Measurements from ENCODE around the gene ASPM. TPM values are rescaled to one million over a fixed set of nuclear protein-coding genes. Genes with fewer than 3 reads are reported as not detected.

ASPM gene
- total and polyA plus RNA-seq, 9 of the 15 experiments (the other 6 are each of a cell fraction or from before 2014, with no cell fraction given), result 22.7 to 84.4 (median 46.4) TPM

- TF ChIP-seq MEIS2 (IDR thresholded peaks at IDR 0.05; ENCODE audit: partially characterized antibody) (peak; percentile 31), SRSF3 (IDR thresholded peaks at IDR 0.05; ENCODE audit: insufficient read depth, low read length) (no peak), TBP (optimal IDR thresholded peaks at IDR 0.05; ENCODE audit: low read depth, low read length) (no peak), ETV1 (tag; conservative IDR thresholded peaks at IDR 0.05; ENCODE audit: low read depth) (no peak), DMBX1 (CRISPR knock-in tag; IDR thresholded peaks at IDR 0.05; ENCODE audit: borderline replicate concordance) (no peak), ZNF766 (CRISPR knock-in tag; conservative IDR thresholded peaks at IDR 0.05) (no peak), ZNF384 (IDR thresholded peaks at IDR 0.05; ENCODE audit: low read depth, low read length) (no peak), KLF13 (tag; IDR thresholded peaks at IDR 0.05; ENCODE audit: borderline replicate concordance, low read depth) (no peak), ZNF146 (CRISPR knock-in tag; IDR thresholded peaks at IDR 0.05; ENCODE audit: unreplicated experiment) (no peak)
- TF ChIP-seq, protein P1, sequence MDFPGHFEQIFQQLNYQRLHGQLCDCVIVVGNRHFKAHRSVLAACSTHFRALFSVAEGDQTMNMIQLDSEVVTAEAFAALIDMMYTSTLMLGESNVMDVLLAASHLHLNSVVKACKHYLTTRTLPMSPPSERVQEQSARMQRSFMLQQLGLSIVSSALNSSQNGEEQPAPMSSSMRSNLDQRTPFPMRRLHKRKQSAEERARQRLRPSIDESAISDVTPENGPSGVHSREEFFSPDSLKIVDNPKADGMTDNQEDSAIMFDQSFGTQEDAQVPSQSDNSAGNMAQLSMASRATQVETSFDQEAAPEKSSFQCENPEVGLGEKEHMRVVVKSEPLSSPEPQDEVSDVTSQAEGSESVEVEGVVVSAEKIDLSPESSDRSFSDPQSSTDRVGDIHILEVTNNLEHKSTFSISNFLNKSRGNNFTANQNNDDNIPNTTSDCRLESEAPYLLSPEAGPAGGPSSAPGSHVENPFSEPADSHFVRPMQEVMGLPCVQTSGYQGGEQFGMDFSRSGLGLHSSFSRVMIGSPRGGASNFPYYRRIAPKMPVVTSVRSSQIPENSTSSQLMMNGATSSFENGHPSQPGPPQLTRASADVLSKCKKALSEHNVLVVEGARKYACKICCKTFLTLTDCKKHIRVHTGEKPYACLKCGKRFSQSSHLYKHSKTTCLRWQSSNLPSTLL (IDR thresholded peaks at IDR 0.05), result no peak
- TF ChIP-seq, protein P2, sequence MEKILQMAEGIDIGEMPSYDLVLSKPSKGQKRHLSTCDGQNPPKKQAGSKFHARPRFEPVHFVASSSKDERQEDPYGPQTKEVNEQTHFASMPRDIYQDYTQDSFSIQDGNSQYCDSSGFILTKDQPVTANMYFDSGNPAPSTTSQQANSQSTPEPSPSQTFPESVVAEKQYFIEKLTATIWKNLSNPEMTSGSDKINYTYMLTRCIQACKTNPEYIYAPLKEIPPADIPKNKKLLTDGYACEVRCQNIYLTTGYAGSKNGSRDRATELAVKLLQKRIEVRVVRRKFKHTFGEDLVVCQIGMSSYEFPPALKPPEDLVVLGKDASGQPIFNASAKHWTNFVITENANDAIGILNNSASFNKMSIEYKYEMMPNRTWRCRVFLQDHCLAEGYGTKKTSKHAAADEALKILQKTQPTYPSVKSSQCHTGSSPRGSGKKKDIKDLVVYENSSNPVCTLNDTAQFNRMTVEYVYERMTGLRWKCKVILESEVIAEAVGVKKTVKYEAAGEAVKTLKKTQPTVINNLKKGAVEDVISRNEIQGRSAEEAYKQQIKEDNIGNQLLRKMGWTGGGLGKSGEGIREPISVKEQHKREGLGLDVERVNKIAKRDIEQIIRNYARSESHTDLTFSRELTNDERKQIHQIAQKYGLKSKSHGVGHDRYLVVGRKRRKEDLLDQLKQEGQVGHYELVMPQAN (IDR thresholded peaks at IDR 0.05; ENCODE audit: borderline replicate concordance), result no peak
- TF ChIP-seq, protein P3, sequence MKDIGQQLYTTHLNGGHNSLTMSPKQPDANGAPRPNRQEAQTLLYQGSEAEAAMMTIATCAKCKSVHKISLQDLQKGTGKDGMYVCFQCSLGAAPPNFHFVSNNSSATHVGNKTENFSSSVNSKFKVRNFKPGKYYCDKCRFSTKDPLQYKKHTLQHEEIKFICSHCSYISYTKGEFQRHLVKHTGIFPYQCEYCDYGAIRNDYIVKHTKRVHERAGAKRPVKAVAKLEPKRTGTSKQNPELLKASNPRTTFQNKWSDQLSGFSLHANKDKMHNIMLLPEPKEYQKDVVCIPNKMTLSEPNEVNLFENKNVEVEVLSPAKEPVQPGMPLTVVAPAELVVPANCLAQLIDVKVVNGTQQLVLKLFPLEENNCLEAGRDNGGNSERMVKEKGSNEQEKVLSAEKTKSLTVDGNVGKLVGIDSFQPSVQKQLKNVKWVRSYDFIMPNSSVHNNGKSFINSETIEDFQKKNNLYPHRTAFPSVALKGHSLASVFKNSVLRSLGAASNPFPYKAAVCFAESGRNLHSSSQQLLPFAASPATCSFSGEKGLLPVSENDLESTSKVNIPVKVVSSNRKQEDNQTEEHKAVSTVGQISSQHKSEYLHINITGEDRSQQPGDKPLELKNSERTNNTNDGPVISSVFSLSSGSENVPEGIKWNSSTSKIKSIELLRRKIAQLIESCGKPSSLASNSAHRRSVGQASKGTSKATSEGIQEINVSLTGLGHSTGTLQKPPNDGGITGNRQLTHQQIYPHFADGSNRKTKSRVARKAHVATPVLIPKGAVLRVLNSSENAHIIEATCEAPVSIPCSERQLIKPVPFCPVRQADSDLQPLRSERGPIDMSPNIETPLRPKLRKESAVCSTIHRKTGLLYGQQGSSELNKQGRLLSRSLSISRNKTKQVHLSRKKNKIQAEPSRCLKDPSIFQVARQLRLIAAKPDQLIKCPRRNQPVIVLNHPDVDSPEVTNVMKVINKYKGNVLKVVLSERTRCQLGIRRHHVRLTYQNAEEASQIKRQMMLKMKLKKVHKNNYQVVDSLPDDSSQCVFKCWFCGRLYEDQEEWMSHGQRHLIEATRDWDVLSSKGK (CRISPR knock-in tag; IDR thresholded peaks at IDR 0.05), result no peak
- TF ChIP-seq, protein P4, sequence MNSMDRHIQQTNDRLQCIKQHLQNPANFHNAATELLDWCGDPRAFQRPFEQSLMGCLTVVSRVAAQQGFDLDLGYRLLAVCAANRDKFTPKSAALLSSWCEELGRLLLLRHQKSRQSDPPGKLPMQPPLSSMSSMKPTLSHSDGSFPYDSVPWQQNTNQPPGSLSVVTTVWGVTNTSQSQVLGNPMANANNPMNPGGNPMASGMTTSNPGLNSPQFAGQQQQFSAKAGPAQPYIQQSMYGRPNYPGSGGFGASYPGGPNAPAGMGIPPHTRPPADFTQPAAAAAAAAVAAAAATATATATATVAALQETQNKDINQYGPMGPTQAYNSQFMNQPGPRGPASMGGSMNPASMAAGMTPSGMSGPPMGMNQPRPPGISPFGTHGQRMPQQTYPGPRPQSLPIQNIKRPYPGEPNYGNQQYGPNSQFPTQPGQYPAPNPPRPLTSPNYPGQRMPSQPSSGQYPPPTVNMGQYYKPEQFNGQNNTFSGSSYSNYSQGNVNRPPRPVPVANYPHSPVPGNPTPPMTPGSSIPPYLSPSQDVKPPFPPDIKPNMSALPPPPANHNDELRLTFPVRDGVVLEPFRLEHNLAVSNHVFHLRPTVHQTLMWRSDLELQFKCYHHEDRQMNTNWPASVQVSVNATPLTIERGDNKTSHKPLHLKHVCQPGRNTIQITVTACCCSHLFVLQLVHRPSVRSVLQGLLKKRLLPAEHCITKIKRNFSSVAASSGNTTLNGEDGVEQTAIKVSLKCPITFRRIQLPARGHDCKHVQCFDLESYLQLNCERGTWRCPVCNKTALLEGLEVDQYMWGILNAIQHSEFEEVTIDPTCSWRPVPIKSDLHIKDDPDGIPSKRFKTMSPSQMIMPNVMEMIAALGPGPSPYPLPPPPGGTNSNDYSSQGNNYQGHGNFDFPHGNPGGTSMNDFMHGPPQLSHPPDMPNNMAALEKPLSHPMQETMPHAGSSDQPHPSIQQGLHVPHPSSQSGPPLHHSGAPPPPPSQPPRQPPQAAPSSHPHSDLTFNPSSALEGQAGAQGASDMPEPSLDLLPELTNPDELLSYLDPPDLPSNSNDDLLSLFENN (IDR thresholded peaks at IDR 0.05; ENCODE audit: low read depth in 2 of 2, low read length in 2 of 2), result no peak
Observed at GRCh38 chr1:197144570-197145325, 1.7 kb downstream of the ASPM start (continued).
